HUES48 (cell line): ENCODE results near the gene TIAM1.

ENCODE experiments used
- H3K27ac ChIP-seq: one replicate; pipeline ENCODE4 v1.7.0; 2013; ENCODE audit warnings: low read depth, low read length, inconsistent platforms
- H3K27me3 ChIP-seq: 2 replicates; pipeline ENCODE4 v1.6.1; 2013; ENCODE audit warnings: mild to moderate bottlenecking, low read length; ENCODE audit not compliant: control insufficient read depth, insufficient read depth
- H3K36me3 ChIP-seq: 2 replicates; pipeline ENCODE4 v1.6.1; 2013; ENCODE audit warnings: low read length; ENCODE audit not compliant: control insufficient read depth, insufficient read depth
- H3K4me1 ChIP-seq: 2 replicates; pipeline ENCODE4 v1.6.1; 2013; ENCODE audit warnings: mild to moderate bottlenecking, low read length; ENCODE audit not compliant: control insufficient read depth, insufficient read depth
- H3K4me3 ChIP-seq: 2 replicates; pipeline ENCODE4 v1.5.1; 2013; ENCODE audit warnings: mild to moderate bottlenecking, low read depth, low read length
- H3K9ac ChIP-seq: 2 replicates; pipeline ENCODE4 v1.6.1; 2013; ENCODE audit warnings: mild to moderate bottlenecking, low read depth, low read length, moderate library complexity
- H3K9me3 ChIP-seq: 2 replicates; pipeline ENCODE4 v1.6.1; 2013; ENCODE audit warnings: low read length; ENCODE audit not compliant: control insufficient read depth, insufficient read depth

TIAM1 gene

DNA sequence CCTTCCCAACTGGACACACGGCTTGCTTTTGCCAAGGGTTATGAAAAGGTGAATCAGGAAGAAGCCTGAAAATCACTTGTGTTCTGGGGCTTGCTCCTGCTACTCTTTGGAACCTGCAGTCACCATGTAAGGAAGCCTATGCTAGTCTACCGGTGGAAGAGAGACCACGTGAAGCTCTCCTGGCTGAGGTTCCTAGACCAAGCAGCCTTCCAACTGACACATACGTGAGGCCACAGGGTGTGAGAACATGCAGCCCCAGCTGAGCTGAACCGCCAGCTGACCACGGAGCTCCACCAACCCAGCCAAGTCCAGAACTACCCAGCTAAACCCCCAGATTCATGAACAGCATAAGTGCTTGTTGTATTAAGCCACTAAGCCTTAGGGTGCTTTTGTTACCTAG lies 233.0 kb downstream of the TIAM1 start:
- Histone ChIP-seq H3K9me3 (peaks cover 10% of the 10 kb centered on the region; the same call in 1 of the 2 replicates), H3K36me3 (no peaks in the 10 kb centered on the region), H3K27ac (no peak overlapping the region), H3K9ac (no peak overlapping the region), H3K27me3 (no peaks in the 10 kb centered on the region), H3K4me1 (no peaks in the 10 kb centered on the region), H3K4me3 (no peak overlapping the region)

DNA sequence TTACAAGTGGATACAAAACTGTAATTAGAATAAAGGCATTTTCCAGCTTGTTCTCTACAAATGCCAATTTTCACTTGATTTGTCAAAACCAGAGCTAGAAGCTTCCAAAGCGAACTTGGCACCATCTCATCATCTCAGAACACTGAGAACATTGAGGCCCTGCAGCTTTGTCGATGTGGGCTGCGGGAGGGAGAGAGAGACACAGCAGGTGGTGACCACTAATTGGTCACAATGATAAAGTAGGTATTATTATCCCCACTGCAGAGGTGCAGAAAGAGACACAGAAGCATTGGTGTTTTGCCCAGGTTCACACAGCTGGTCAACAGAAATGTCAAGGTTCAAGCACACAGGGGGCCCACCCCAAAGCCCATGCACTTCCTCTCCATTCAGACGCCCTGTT lies 233.6 kb downstream of the TIAM1 start:
- no peak overlapping the region for H3K27ac ChIP-seq
- H3K27me3 ChIP-seq = no peaks in the 10 kb centered on the region
- H3K4me1 ChIP-seq = no peaks in the 10 kb centered on the region
- no peaks in the 10 kb centered on the region for H3K36me3 ChIP-seq
- no peak overlapping the region for H3K9ac ChIP-seq
- no peak overlapping the region for H3K4me3 ChIP-seq
- peaks cover 10% of the 10 kb centered on the region; the same call in 1 of the 2 replicates for H3K9me3 ChIP-seq

DNA sequence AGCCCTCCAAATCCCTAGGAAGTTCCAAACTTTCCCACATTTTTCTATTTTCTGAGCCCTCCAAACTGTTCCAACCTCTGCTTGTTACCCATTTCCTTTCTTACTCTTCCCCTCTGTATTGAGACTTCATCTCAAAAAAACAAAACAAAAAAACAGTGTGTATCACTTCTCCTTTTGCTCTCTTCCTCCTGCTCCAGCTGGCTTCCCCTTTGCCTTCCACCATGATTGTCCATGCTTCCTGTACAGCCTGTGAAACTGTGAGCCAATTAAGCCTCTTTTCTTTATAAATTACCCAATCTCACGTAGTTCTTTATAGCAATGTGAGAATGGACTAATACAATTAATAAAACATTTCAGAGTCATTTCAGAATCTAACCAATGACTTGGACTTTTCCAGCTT lies 236.2 kb downstream of the TIAM1 start:
- Histone ChIP-seq H3K36me3 (no peaks in the 10 kb centered on the region), H3K9me3 (peaks cover 10% of the 10 kb centered on the region; the same call in 1 of the 2 replicates), H3K4me1 (peaks cover 7% of the 10 kb centered on the region; the same call in 1 of the 2 replicates), H3K27ac (no peak overlapping the region), H3K27me3 (no peaks in the 10 kb centered on the region), H3K9ac (no peak overlapping the region), H3K4me3 (no peak overlapping the region)

DNA sequence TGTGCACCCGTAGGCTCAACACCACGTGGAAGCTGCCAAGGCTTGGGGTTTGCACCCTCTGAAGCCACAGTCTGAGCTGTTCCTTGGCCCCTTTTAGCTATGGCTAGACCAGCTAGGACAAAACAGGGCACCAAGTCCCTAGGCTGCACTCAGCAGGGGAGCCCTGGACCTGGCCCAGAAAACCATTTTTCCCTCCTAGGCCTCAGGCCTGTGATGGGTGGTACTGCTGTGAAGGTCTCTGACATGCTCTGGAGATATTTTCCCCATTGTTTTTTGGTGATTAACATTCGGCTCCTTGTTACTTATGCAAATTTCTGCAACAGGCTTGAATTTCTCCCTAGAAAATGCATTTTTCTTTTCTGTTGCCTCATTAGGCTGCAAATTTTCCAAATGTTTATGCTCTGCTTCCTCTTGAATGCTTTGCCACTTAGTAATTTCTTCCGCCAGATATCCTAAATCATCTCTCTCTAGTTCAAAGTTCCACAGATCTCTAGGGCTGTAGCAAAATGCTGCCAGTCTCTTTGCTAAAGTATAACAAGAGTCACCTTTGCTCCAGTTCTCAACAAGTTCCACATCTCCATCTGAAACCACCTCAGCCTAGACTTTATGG lies 236.8 kb downstream of the TIAM1 start:
- no peak overlapping the region for H3K9ac ChIP-seq
- no peak overlapping the region for H3K4me3 ChIP-seq
- H3K36me3 ChIP-seq = no peaks in the 10 kb centered on the region
- peaks cover 7% of the 10 kb centered on the region; the same call in 1 of the 2 replicates for H3K4me1 ChIP-seq
- peaks cover 10% of the 10 kb centered on the region; the same call in 1 of the 2 replicates for H3K9me3 ChIP-seq
- H3K27ac ChIP-seq = no peak overlapping the region
- H3K27me3 ChIP-seq = no peaks in the 10 kb centered on the region

DNA sequence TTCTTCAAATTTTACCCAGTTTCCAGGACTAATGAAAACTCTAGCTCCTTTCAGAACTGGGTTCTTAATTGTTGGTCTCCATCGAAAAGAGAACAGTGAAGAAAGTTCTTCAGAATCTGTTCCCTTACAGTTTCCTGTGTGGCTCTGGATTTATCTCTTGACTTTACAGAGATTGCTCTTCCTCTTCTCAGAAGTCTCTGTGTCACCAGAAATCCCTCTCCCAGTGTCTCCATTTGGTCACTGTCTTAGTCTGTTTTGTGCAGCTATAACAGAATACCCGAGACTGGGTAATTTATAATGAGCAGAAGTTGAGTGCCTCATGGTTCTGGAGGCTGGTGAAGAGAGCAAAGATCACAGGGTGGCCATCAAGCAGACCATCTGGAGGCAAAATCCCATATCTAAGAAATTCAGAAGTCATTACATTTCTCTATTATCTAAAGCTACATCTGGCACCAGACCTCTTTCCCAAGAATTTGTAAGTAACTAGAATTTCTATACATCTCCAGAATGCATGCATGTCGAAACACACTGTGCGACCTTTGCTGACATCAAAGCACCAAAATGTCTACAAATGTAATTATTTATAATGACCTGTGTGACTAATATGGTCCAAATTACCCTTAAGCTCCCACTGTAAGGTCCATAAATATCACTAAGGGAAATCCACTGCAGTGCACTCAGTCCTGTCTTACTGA lies 240.3 kb downstream of the TIAM1 start:
- Histone ChIP-seq H3K27ac (no peak overlapping the region), H3K4me1 (peaks cover 7% of the 10 kb centered on the region; the same call in 1 of the 2 replicates), H3K9ac (no peak overlapping the region)

DNA sequence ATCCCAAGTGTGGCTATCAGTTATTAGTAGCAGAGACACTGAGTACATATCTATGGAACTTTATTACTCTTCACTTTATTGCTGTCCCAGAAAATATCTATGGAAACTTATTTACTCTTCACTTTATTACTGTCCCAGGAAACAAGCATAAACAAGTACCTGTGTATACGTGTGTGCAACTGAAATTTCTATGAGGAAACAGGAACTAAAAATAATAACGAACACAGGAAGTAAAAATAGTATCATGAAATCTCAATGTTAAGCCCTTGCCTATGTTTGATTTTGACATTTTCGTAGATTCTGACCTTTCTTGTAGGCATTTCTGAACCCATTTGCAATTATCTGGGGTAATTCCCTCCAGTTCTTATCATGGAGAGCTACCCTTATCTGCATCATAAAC lies 240.9 kb downstream of the TIAM1 start:
- H3K27me3 ChIP-seq = no peaks in the 10 kb centered on the region
- H3K9me3 ChIP-seq = peaks cover 10% of the 10 kb centered on the region; the same call in 1 of the 2 replicates
- no peaks in the 10 kb centered on the region for H3K36me3 ChIP-seq
- H3K9ac ChIP-seq = no peak overlapping the region
- no peak overlapping the region for H3K27ac ChIP-seq
- H3K4me3 ChIP-seq = no peak overlapping the region
- peaks cover 7% of the 10 kb centered on the region; the same call in 1 of the 2 replicates for H3K4me1 ChIP-seq

More for the DNA sequence above, 240.3 kb downstream of the TIAM1 start:
- H3K4me3 ChIP-seq = no peak overlapping the region
- no peaks in the 10 kb centered on the region for H3K27me3 ChIP-seq
- H3K36me3 ChIP-seq = no peaks in the 10 kb centered on the region
- H3K9me3 ChIP-seq = peaks cover 10% of the 10 kb centered on the region; the same call in 1 of the 2 replicates

DNA sequence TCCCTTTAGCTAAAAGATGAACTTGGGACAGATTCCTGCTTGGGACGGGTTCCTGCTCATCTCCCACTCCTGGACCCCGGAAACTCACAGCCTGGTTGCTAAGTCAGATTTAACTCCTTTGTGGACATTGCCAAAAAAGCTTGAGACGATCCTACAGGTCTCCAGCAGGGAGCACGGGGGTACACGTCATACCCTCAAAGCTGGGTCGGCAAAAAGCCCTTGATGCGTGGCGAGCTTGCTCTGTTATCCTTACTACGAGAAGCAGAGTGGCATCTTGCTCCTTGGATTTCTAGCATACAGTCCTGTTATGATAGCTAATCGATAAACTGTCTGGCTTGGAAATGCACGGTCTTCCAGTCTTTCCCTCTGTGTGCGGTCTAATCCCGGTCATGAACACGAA lies 244.9 kb downstream of the TIAM1 start:
- Histone ChIP-seq H3K36me3 (no peaks in the 10 kb centered on the region), H3K9me3 (no peaks in the 10 kb centered on the region), H3K4me3 (no peak overlapping the region), H3K27me3 (no peaks in the 10 kb centered on the region), H3K27ac (no peak overlapping the region), H3K4me1 (peaks cover 7% of the 10 kb centered on the region; the same call in 1 of the 2 replicates), H3K9ac (no peak overlapping the region)

DNA sequence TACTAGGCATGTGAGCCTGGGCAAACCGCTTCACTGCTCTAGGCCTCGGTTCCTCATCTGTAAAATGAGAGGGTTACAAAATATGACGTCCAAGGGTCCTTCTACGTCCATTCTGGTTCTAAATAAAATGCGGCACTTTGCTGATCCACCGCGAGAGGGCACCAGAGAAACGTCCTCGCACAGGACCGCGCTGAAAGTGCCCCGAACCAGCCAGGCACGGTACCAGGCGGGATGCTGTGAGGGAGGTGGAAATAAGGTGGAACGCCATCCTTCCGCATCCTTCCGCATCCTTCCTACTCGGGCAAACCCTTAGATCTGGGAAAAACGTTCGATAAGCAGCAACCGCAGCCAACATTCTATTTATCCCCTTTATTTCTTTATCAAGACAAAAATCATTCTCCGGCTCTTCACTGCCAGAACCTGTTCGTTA lies 245.5 kb downstream of the TIAM1 start:
- no peaks in the 10 kb centered on the region for H3K27me3 ChIP-seq
- H3K36me3 ChIP-seq = no peaks in the 10 kb centered on the region
- no peak overlapping the region for H3K4me3 ChIP-seq
- H3K9ac ChIP-seq = no peak overlapping the region
- H3K27ac ChIP-seq = no peak overlapping the region
- no peaks in the 10 kb centered on the region for H3K9me3 ChIP-seq
- peaks cover 6% of the 10 kb centered on the region; the same call in 1 of the 2 replicates for H3K4me1 ChIP-seq

DNA sequence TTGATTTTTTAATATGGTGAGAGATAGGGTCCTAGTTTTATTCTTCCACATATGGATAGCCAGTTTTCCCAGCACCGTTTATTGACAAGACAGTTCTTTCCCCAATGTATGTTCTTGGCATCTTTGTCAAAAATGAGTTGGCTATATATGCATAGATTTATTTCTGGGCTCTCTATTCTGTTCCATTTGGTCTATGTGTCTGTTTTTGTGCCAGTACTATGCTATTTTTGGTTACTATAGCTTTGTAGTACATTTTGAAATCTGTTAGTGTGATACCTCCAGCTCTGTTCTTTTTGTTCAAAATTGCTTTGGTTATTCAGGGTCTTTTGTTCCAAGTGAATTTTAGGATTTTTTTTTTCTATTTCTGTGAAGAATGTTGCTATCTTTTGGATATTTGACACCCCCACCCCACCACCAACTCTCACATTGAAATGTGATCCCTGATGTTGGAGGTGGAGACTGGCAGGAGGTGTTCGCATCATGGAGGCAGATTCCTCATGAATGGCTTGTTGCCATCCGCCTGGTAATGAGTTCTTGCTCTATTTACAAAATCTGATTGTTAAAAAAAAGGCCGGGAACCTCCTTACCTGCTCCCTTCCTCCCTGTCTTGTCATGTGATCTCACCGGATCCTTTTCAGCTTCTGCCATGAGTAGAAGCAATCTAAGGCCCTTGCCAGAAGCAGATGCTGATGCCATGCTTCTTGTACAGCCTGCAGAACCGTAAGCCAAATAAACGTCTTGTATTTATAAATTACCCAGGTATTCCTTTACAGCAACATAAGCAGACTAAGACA lies 251.0 kb downstream of the TIAM1 start:
- no peak overlapping the region for H3K4me3 ChIP-seq
- H3K27me3 ChIP-seq = no peaks in the 10 kb centered on the region
- no peaks in the 10 kb centered on the region for H3K36me3 ChIP-seq
- H3K9ac ChIP-seq = no peak overlapping the region
- H3K27ac ChIP-seq = no peak overlapping the region
- H3K4me1 ChIP-seq = no peaks in the 10 kb centered on the region
- H3K9me3 ChIP-seq = 0 out of 2 replicates have a peak, but pooled peaks cover 2% of the 10 kb centered on the region

DNA sequence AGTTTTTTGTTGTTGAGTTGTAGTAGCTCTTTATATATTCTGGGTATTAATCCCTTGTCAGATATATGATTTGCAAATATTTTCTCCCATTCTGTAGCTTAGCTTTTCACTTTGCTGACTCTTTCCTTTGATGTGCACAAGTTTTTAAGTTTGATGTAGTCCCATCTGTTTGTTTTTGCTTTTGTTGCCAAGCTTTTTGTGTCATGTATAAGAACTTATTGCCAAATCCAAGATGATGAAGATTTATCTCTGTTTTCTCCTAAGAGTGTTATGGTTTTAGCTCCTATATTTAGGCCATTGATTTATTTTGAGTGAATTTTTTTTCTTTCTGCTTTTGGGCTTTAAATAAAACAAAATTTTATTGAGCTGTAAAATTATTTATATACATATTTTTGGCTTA lies 253.7 kb downstream of the TIAM1 start:
- Histone ChIP-seq H3K27ac (no peak overlapping the region), H3K27me3 (no peaks in the 10 kb centered on the region), H3K9me3 (0 out of 2 replicates have a peak, but pooled peaks cover 3% of the 10 kb centered on the region), H3K36me3 (no peaks in the 10 kb centered on the region), H3K4me1 (no peaks in the 10 kb centered on the region), H3K9ac (no peak overlapping the region), H3K4me3 (no peak overlapping the region)

DNA sequence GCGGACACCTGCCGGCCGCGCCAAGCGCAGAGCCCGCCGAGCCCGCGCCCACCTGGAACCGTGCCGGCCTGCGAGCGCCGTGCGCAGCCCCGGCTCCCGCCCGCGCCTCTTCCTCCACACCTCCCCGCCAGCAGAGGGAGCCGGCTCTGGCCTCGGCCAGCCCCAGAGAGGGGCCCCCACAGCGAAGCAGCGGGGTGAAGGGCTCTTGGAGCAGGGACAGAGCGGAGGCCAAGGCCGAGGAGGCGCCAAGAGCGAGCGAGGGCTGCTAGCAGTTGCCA lies 255.6 kb downstream of the TIAM1 start:
- H3K9ac ChIP-seq = no peak overlapping the region

More for the DNA sequence above, 255.6 kb downstream of the TIAM1 start:
- H3K36me3 ChIP-seq = no peaks in the 10 kb centered on the region
- H3K4me3 ChIP-seq = no peak overlapping the region
- H3K9me3 ChIP-seq = 0 out of 2 replicates have a peak, but pooled peaks cover 3% of the 10 kb centered on the region
- H3K27ac ChIP-seq = no peak overlapping the region
- no peaks in the 10 kb centered on the region for H3K27me3 ChIP-seq
- no peaks in the 10 kb centered on the region for H3K4me1 ChIP-seq
